Measurements from ENCODE around the gene KLHL29.

KLHL29 gene

DNA sequence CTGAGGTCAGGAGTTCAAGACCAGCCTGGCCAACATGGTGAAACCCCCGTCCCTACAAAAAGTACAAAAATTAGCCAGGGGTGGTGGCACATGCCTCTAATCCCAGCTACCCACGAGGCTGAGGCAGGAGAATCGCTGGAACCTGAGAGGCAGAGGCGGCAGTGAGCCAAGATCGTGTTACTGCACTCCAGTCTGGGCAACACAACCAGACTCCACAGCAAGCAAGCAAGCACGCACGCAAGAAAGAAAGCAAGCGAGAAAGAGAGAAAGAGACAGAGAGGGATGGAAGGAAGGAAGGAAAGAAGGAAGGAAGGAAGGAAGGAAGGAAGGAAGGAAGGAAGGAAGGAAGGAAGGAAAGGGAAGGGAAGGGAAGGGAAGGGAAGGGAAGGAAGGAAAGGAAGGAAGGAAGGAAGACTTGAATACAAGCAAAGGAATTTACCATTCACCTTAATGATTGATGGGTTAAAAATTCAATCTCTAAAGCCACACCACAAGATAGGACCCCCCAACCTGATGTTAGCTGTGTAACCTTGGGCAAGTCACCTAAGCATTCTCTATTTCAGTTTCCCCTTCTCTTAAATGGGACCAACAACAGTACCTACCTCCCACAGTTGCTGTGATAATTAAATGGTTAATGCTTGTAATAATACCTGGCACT lies 360.2 kb downstream of the KLHL29 start:
- no peak overlapping the region for H3K4me3 ChIP-seq (ENCODE audit: low read depth, low read length)
- TF ChIP-seq, protein P1, sequence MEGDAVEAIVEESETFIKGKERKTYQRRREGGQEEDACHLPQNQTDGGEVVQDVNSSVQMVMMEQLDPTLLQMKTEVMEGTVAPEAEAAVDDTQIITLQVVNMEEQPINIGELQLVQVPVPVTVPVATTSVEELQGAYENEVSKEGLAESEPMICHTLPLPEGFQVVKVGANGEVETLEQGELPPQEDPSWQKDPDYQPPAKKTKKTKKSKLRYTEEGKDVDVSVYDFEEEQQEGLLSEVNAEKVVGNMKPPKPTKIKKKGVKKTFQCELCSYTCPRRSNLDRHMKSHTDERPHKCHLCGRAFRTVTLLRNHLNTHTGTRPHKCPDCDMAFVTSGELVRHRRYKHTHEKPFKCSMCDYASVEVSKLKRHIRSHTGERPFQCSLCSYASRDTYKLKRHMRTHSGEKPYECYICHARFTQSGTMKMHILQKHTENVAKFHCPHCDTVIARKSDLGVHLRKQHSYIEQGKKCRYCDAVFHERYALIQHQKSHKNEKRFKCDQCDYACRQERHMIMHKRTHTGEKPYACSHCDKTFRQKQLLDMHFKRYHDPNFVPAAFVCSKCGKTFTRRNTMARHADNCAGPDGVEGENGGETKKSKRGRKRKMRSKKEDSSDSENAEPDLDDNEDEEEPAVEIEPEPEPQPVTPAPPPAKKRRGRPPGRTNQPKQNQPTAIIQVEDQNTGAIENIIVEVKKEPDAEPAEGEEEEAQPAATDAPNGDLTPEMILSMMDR (IDR thresholded peaks at IDR 0.05; ENCODE audit: borderline replicate concordance, insufficient read depth, low read depth, low read length) = no peak

DNA sequence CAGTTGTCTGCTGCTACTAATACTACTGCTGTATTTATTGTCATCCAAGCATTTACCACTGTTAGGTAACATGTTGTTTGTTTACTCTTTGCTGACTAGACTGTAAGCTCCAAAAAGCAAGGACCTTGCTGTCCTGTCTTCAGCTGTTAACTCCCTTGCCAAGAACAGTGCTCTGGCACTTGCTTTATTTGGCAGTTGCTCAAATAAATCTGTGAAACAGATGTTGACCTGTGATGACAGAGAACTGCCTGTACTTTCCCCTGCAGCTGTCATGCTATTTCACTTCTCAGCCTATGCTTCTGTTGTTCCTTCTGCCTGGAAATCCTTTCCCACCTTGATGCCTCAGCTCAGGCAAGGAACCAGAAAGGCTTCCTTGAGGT lies 360.7 kb downstream of the KLHL29 start:
- TF ChIP-seq, protein P1 (IDR thresholded peaks at IDR 0.05; ENCODE audit: borderline replicate concordance, insufficient read depth, low read depth, low read length) = no peak
- H3K4me3 ChIP-seq (ENCODE audit: low read depth, low read length) = no peak overlapping the region

DNA sequence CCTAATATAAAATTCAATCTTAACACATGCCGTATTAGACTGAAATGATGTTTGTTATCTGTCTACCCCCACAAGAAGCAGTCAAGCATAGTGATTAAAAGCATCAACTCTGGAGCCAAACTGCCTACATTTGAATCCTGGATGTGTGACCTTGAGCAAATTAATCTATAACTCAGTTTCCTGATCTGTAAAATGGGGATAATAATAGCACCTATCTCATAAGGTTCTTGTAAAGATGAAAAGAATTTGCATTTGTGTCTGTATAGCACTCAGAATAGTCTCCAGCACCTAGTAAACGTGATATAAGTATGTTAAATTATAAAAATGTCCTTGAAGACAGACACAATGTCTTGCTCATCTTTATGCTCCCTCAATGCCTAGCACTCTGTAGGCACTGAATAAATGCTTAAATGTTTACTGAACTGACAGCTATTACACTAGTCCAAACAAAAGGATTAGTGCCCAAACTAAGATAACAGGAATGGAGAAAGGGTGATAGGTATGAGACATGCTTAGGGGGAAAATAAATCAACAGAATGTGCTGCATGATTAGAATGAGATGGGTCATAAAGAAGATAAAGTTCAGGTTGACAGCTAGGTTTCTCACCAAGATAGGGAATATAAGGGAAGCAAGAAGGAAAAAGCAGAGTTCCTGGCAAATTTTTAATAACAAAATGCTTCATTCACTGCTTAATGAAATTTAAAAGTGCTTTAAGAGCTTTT lies 361.3 kb downstream of the KLHL29 start:
- TF ChIP-seq, protein P1 (IDR thresholded peaks at IDR 0.05; ENCODE audit: borderline replicate concordance, insufficient read depth, low read depth, low read length) = no peak
- no peak overlapping the region for H3K4me3 ChIP-seq (ENCODE audit: low read depth, low read length)

DNA sequence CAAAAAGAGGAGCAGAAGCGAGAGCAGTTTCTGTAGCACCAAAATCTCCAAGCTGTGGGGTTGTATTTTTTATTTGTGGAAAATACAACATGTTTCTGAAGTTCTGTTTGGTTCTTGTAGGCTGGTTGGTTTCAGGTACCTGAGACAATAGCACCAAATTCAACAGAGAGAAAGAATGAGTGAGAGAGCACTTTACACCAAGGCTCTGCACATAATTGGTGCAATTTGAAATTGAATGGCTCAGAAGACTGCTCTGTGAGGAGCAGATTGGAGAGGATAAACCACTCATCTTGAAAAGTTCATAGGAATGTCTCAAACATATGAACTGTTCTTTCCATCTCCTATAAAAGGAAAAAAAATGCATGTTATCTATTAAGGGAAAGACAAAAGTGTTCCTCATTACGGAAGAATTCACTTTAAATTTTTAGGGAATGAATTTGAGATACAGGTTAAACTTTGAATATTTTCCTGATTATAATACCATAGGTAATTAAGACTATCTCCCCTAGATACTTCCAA lies 366.8 kb downstream of the KLHL29 start:
- H3K4me3 ChIP-seq (ENCODE audit: low read depth, low read length) = no peak overlapping the region
- TF ChIP-seq, protein P1 (IDR thresholded peaks at IDR 0.05; ENCODE audit: borderline replicate concordance, insufficient read depth, low read depth, low read length) = no peak

DNA sequence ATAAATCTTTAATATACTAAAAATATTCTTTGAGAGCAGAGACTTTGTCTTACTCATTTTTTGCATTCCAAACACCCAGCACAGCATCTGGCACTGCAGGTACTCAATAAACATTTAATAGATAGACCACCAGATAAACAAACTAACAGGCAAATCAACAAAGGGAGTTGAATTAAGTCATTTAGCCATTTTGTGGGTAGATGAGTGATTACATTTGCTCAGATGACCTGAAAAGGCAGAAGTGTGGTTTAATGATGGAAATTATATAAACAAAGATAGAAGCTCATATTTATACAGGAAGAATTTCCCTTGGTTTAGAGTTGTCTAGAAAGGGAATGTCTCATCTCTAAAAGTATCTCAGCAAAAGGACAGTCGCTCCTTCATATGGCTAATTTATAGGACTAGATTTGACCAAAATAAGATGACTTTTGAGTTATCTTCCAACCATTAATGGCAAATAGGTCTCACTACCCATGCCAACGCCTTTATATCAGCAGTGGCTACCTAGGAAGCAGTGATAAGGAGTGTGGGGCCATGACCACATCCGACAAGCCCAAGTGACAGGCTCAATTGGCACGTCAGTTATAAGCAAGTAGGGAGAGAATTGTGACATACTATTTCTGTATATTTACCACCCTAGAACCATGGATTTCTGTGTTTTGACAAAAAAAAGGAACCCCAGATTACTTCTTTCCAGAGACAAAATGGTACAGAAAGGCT lies 368.5 kb downstream of the KLHL29 start:
- TF ChIP-seq, protein P1 (IDR thresholded peaks at IDR 0.05; ENCODE audit: borderline replicate concordance, insufficient read depth, low read depth, low read length) = no peak
- H3K4me3 ChIP-seq (ENCODE audit: low read depth, low read length) = no peak overlapping the region

DNA sequence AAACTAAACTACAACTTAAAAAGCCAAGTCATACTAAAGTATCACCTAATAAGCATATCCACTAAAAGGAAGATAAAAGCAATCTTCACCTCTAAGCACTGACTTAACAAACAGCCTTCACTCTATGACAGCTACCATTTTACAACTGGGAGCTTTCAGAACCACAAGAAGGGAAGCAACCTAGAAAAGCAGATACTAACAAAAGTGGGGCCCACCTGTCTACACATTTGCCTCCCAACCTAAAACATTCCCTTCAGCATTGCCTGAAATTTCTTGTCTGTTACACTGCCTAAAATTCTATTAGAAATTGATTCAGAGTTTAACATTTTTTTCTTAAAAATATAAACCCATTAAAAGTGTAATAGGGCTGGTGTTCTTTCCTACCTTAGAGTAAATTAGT lies 370.0 kb downstream of the KLHL29 start:
- H3K4me3 ChIP-seq (ENCODE audit: low read depth, low read length) = no peak overlapping the region
- TF ChIP-seq, protein P1 (IDR thresholded peaks at IDR 0.05; ENCODE audit: borderline replicate concordance, insufficient read depth, low read depth, low read length) = no peak
